CD14-positive monocyte (primary cell): ENCODE data around the gene ETV3L. TPM values are rescaled to one million over a fixed set of nuclear protein-coding genes. Genes with fewer than 3 reads are reported as not detected.
A peak's percentile ranks its signal among the peaks of the same experiment; 100 is the strongest.

Experiments
- DNase-seq, 3 donors: peaks; one replicate each; pipeline ENCODE4 v3.0.0-alpha.2; 2011 to 2022
- H2AFZ ChIP-seq: 2 replicates; pipeline ENCODE4 v1.6.0; 2012; ENCODE audit warnings: mild to moderate bottlenecking, low read depth, low read length, inconsistent platforms; ENCODE audit not compliant: insufficient read depth, poor library complexity, severe bottlenecking
- H3K27ac ChIP-seq, 2 donors: 1 replicate in 1 of 2; 2 replicates in 1 of 2; pipeline ENCODE4 v1.5.1; 2012 to 2013; ENCODE audit warnings: low read length in 2 of 2, control low read depth in 1 of 2, inconsistent platforms in 1 of 2, low read depth in 1 of 2, mild to moderate bottlenecking in 1 of 2
- H3K27me3 ChIP-seq, 2 donors: one replicate each; pipeline versions ENCODE4 v1.6.0 to v1.6.1; 2011 to 2013; ENCODE audit warnings: low read length in 2 of 2; ENCODE audit not compliant: control insufficient read depth in 2 of 2, insufficient read depth in 2 of 2
- H3K36me3 ChIP-seq, 2 donors: replicated peaks in 1 of 2; 1 replicate in 1 of 2; 2 replicates in 1 of 2; pipeline versions ENCODE4 v1.5.1 to v1.6.1; 2012 to 2013; ENCODE audit warnings: low read length in 2 of 2, control low read depth in 1 of 2, inconsistent platforms in 1 of 2, mild to moderate bottlenecking in 1 of 2; ENCODE audit not compliant: insufficient read depth in 2 of 2, control insufficient read depth in 1 of 2
- H3K4me1 ChIP-seq, 2 donors: 1 replicate in 1 of 2; 2 replicates in 1 of 2; pipeline versions ENCODE4 v1.5.1 to v1.6.1; 2012 to 2013; ENCODE audit warnings: low read length in 2 of 2, control low read depth in 1 of 2, inconsistent platforms in 1 of 2, mild to moderate bottlenecking in 1 of 2, moderate library complexity in 1 of 2; ENCODE audit not compliant: insufficient read depth in 2 of 2, control insufficient read depth in 1 of 2
- H3K4me2 ChIP-seq: replicated peaks from 2 replicates; pipeline ENCODE3; 2012; ENCODE audit warnings: low read length, moderate library complexity, mild to moderate bottlenecking; ENCODE audit not compliant: poor library complexity, severe bottlenecking; ENCODE audit errors: extremely low read depth
- H3K4me3 ChIP-seq, 3 experiments: fragments of 200-600 bp in 1 of 3; sonication (generic) in 1 of 3; replicated peaks in 1 of 3; 1 replicate in 2 of 3; 2 replicates in 1 of 3; pipeline ENCODE4 v1.5.1; 2011 to 2013; ENCODE audit warnings: low read length in 3 of 3, mild to moderate bottlenecking in 3 of 3, control low read depth in 2 of 3, low read depth in 2 of 3, inconsistent platforms in 1 of 3, moderate library complexity in 1 of 3
- H3K79me2 ChIP-seq: 2 replicates; pipeline ENCODE4 v1.6.0; 2012; ENCODE audit warnings: mild to moderate bottlenecking, control low read depth, inconsistent platforms, low read length, moderate library complexity; ENCODE audit not compliant: insufficient read depth
- H3K9ac ChIP-seq: 2 replicates; pipeline ENCODE4 v1.6.0; 2017; ENCODE audit warnings: low read length, mild to moderate bottlenecking; ENCODE audit not compliant: insufficient read depth, poor library complexity, severe bottlenecking
- H3K9me3 ChIP-seq, 2 donors: replicated peaks in 1 of 2; 1 replicate in 1 of 2; 2 replicates in 1 of 2; pipeline versions ENCODE4 v1.5.1 to v1.6.1; 2012 to 2013; ENCODE audit warnings: low read length in 2 of 2, control low read depth in 1 of 2; ENCODE audit not compliant: control insufficient read depth in 1 of 2, insufficient read depth in 1 of 2
- H4K20me1 ChIP-seq: 2 replicates; pipeline ENCODE4 v1.6.0; 2012; ENCODE audit warnings: mild to moderate bottlenecking, low read length, control low read depth, moderate library complexity; ENCODE audit not compliant: insufficient read depth
- H3K27ac Mint-ChIP-seq, 7 donors: one replicate each; pipeline ENCODE4 v1.8.0; 2020; ENCODE audit warnings: mild to moderate bottlenecking in 7 of 7, mixed read lengths in 7 of 7, moderate library complexity in 6 of 7, inconsistent platforms in 2 of 7
- H3K27me3 Mint-ChIP-seq, 3 donors: one replicate each; pipeline ENCODE4 v1.8.0; 2021 to 2022; ENCODE audit warnings: low read depth in 3 of 3, mild to moderate bottlenecking in 3 of 3, mixed read lengths in 3 of 3, moderate library complexity in 3 of 3, inconsistent platforms in 1 of 3
- H3K36me3 Mint-ChIP-seq, 2 donors: one replicate each; pipeline ENCODE4 v1.8.0; 2020; ENCODE audit warnings: mixed read lengths in 2 of 2, inconsistent platforms in 1 of 2, mild to moderate bottlenecking in 1 of 2
- H3K4me1 Mint-ChIP-seq: one replicate; pipeline ENCODE4 v1.8.0; 2020; ENCODE audit warnings: mild to moderate bottlenecking, mixed read lengths
- H3K4me3 Mint-ChIP-seq, 2 donors: one replicate each; pipeline ENCODE4 v1.8.0; 2020; ENCODE audit warnings: mild to moderate bottlenecking in 2 of 2, mixed read lengths in 2 of 2, moderate library complexity in 1 of 2
- H3K9me3 Mint-ChIP-seq, 7 donors: one replicate each; pipeline ENCODE4 v1.8.0; 2020 to 2022; ENCODE audit warnings: mixed read lengths in 7 of 7, mild to moderate bottlenecking in 6 of 7, moderate library complexity in 6 of 7, inconsistent platforms in 2 of 7
- WGBS: methylation state at CpG from one replicate; pipeline ENCODE4 v1.1.5; 2013; ENCODE audit warnings: missing lambda C conversion rate; ENCODE audit not compliant: insufficient coverage; 5-methylcytosine and 5-hydroxymethylcytosine counted together
- intact Hi-C, 2 donors: fragments of 100-400 bp; cut with micrococcal nuclease; formaldehyde crosslinking; loops; one replicate each; pipeline versions ENCODE4 v1.15.0 to v1.15.1; 2023
- polyA plus RNA-seq, 3 donors: library from polyadenylated mRNA; depleted of rRNA in 1 of 3; unstranded in 2 of 3; stranded (reverse) in 1 of 3; fragments of 300-500 nt in 2 of 3; fragments of >200 nt in 1 of 3; fragmentation: Illumina TruSeq in 2 of 3; gene quantifications; 1 replicate in 2 of 3; 2 replicates in 1 of 3; pipeline ENCODE4 v1.2.3, GENCODE V29; 2012 to 2021
- TF ChIP-seq, protein P1 (sequence below): fragments of 200-600 bp; IDR thresholded peaks from one replicate; pipeline ENCODE4 v1.8.0; 2022; ENCODE audit warnings: antibody characterized with exemption, mild to moderate bottlenecking

Gene ETV3L
- polyA plus RNA-seq, 3 donors: 0.26 to 0.41 TPM; not detected in 1

DNA sequence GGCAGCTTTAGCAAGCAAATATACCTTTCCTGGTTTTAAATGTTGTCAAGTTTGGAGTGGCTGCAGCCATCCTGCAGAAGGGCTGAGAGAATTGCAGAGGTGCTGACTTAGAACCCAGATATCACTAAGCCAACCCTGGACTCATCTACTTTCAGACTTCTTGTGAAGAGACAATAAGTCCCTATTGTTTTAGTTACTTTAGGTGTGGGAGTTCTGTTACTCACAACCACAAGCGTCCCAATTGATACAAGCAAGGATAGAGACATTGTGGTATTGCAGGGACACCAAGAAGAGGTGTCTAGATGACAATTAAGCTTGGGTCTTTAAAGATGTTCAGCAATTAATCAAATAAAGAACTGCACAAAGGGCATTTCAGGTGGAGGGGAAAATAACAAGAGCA, 47.4 kb upstream of the ETV3L start:
- Histone ChIP-seq H3K4me1 (peaks cover 16 to 22% of the 10 kb centered on the region in 2 donors), H3K27me3 (no peaks in the 10 kb centered on the region), H2AFZ (no peak overlapping the region), H3K4me2 (no peak overlapping the region), H3K79me2 (no peaks in the 10 kb centered on the region), H3K27ac (peak overlapping the region in 1 of 2 donors; percentile 86), H3K4me3 (no peak overlapping the region), H4K20me1 (no peaks in the 10 kb centered on the region), H3K9me3 (no peaks in the 10 kb centered on the region), H3K9ac (no peak overlapping the region), H3K36me3 (no peaks in the 10 kb centered on the region)
- intact Hi-C loops: no loop called here
- peaks cover 19% of the 10 kb centered on the region for H3K4me1 Mint-ChIP-seq
- TF ChIP-seq, protein P1, sequence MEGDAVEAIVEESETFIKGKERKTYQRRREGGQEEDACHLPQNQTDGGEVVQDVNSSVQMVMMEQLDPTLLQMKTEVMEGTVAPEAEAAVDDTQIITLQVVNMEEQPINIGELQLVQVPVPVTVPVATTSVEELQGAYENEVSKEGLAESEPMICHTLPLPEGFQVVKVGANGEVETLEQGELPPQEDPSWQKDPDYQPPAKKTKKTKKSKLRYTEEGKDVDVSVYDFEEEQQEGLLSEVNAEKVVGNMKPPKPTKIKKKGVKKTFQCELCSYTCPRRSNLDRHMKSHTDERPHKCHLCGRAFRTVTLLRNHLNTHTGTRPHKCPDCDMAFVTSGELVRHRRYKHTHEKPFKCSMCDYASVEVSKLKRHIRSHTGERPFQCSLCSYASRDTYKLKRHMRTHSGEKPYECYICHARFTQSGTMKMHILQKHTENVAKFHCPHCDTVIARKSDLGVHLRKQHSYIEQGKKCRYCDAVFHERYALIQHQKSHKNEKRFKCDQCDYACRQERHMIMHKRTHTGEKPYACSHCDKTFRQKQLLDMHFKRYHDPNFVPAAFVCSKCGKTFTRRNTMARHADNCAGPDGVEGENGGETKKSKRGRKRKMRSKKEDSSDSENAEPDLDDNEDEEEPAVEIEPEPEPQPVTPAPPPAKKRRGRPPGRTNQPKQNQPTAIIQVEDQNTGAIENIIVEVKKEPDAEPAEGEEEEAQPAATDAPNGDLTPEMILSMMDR: no peak
- H3K27ac Mint-ChIP-seq: peak overlapping the region in 5 of 7 donors; percentile 30 to 90 (median 43)
- no CpG with 5 or more reads among the region's 1 CpG for WGBS
- no peaks in the 10 kb centered on the region for H3K9me3 Mint-ChIP-seq
- DNase-seq: no peak
- no peaks in the 10 kb centered on the region for H3K36me3 Mint-ChIP-seq
- H3K4me3 Mint-ChIP-seq: no peak overlapping the region
- H3K27me3 Mint-ChIP-seq: peaks cover 0 to 2% (median 0%) of the 10 kb centered on the region in 3 donors

- no peak overlapping the region for H2AFZ ChIP-seq
- DNase-seq: no peak
- Mint-ChIP-seq H3K9me3 (no peaks in the 10 kb centered on the region), H3K4me1 (peaks cover 19% of the 10 kb centered on the region), H3K4me3 (no peak overlapping the region), H3K27ac (no peak overlapping the region), H3K27me3 (peaks cover 0 to 2% (median 0%) of the 10 kb centered on the region in 3 donors), H3K36me3 (no peaks in the 10 kb centered on the region)
- WGBS: 100% methylated on average over 1 of the region's 3 CpGs
- H4K20me1 ChIP-seq: no peaks in the 10 kb centered on the region
- intact Hi-C loops: no loop called here
- TF ChIP-seq, protein P1: no peak
- H3K4me3 ChIP-seq: no peak overlapping the region
- H3K4me1 ChIP-seq: peaks cover 16 to 22% of the 10 kb centered on the region in 2 donors
- H3K9me3 ChIP-seq: no peaks in the 10 kb centered on the region
- H3K27me3 ChIP-seq: no peaks in the 10 kb centered on the region
- H3K79me2 ChIP-seq: no peaks in the 10 kb centered on the region
- no peaks in the 10 kb centered on the region for H3K36me3 ChIP-seq
- H3K4me2 ChIP-seq: no peak overlapping the region
- H3K27ac ChIP-seq: no peak overlapping the region
- H3K9ac ChIP-seq: no peak overlapping the region
These were observed 46.6 kb upstream of the ETV3L start for GRCh38 chr1:157146244-157146643.
